ENCODE data around the gene ZCCHC7. TPM values are rescaled to one million over a fixed set of nuclear protein-coding genes. Genes with fewer than 3 reads are reported as not detected.
A peak's percentile ranks its signal among the peaks of the same experiment; 100 is the strongest.

The ZCCHC7 gene
- total and polyA plus RNA-seq, 4 experiments from 2014 or later, result 30.1 to 43.9 (median 38.8) TPM

DNA sequence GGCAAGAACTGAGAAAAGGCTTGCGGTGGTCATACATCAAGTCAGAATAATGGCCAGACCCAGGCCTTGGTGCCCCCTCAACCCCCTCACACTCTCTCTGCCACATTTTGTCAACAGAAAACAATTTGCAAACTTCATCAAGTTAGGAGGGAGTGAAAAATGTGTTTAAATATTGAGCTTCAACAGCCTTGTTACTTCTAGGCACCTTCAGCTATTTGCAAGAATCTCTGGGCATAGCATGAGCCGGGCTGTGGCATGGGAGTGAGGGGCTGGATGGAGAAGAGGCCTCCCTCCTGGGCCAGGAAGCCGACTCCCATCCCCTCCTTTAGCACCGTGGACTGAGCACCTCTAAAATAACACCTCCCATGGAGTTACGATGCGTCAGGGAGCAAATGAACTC, 249.9 kb downstream of the ZCCHC7 start:
- Histone ChIP-seq H3K4me1 (ENCODE audit: insufficient read depth, low read length) (no peaks in the 10 kb centered on the region), H3K4me3 (ENCODE audit: low read length in 2 of 2) (no peak overlapping the region), H3K9me3 (ENCODE audit: control insufficient read depth in 1 of 2, low read length in 2 of 2) (no peaks in the 10 kb centered on the region), H3K27ac (ENCODE audit: low read depth, low read length) (no peak overlapping the region), H3K36me3 (ENCODE audit: insufficient read depth, low read length) (no peaks in the 10 kb centered on the region), H3K27me3 (ENCODE audit: insufficient read depth, low read length) (no peaks in the 10 kb centered on the region)
- Mint-ChIP-seq H3K36me3 (peaks cover 0 to 4% of the 10 kb centered on the region in 2 donors), H3K9me3 (no peaks in the 10 kb centered on the region), H3K27me3 (peaks cover 4 to 5% of the 10 kb centered on the region in 2 donors), H3K27ac (no peak overlapping the region), H3K4me3 (no peak overlapping the region), H3K4me1 (no peaks in the 10 kb centered on the region)
- intact Hi-C loops (cut with micrococcal nuclease), result no loop called here
- CTCF ChIA-PET (ENCODE audit: partially characterized antibody), result no interaction called here
- POLR2A ChIA-PET (ENCODE audit: partially characterized antibody), result no interaction called here
- DNase-seq, result no peak

- DNase-seq, result no peak
- Mint-ChIP-seq H3K9me3 (no peaks in the 10 kb centered on the region), H3K4me3 (no peak overlapping the region), H3K4me1 (no peaks in the 10 kb centered on the region), H3K36me3 (peaks cover 0 to 4% of the 10 kb centered on the region in 2 donors), H3K27me3 (peaks cover 5 to 6% of the 10 kb centered on the region in 2 donors), H3K27ac (no peak overlapping the region)
- Histone ChIP-seq H3K27ac (ENCODE audit: low read depth, low read length) (no peak overlapping the region), H3K36me3 (ENCODE audit: insufficient read depth, low read length) (no peaks in the 10 kb centered on the region), H3K4me1 (ENCODE audit: insufficient read depth, low read length) (no peaks in the 10 kb centered on the region), H3K4me3 (ENCODE audit: low read length in 2 of 2) (no peak overlapping the region), H3K27me3 (ENCODE audit: insufficient read depth, low read length) (no peaks in the 10 kb centered on the region), H3K9me3 (ENCODE audit: control insufficient read depth in 1 of 2, low read length in 2 of 2) (no peaks in the 10 kb centered on the region)
- intact Hi-C loops (cut with micrococcal nuclease), result no loop called here
- ChIA-PET CTCF (ENCODE audit: partially characterized antibody) (no interaction called here), POLR2A (ENCODE audit: partially characterized antibody) (no interaction called here)
These were observed 250.7 kb downstream of the ZCCHC7 start for GRCh38 chr9:37370968-37371563.

DNA sequence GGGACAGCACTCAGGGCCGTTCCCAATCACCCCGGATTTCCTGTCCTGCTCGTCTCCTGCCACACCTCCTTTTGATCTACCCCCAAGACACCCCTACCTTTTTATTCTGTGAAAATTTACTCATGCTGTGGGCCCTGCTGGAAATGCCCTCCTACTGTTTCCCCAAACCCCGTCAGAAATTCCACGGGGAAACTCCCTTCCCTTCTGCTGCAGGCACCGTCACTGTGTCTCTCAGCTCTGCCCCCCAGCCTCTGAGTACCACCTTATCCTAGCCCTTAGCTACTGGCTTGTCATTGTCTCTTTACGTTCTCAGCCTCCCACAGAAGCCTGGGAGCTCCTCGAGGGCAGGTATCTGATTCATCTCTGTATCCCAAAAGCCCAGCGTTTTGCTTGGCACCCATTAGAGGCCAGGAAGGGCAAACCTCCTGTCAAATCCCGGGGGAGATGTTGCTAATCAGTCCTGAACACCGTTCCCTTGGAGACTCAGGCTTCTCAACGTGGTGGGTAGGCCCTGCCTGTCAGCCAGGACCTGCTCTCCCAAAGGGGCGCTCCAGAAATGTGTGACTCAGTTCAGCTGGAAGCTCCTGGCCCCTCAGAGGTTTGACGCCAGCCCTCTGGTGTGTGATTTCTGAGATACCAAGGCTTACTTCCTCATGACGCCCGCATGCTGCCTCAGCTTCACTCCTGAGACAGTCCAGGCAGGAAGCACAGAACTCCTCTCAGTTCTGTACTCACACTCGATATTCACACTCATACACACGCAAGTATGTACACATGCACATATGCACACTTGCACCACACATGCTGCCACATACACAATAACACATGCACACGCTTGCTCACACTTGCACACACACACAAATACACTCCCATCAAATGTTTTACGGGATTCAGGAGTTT, 251.4 kb downstream of the ZCCHC7 start:
- no peaks in the 10 kb centered on the region for H3K4me1 ChIP-seq (ENCODE audit: insufficient read depth, low read length)
- H3K4me1 Mint-ChIP-seq, result no peaks in the 10 kb centered on the region
- POLR2A ChIA-PET (ENCODE audit: partially characterized antibody), result no interaction called here
- no peak for DNase-seq
- H3K9me3 Mint-ChIP-seq, result no peaks in the 10 kb centered on the region
- peak overlapping the region in 1 of 8 donors; percentile 27 for H3K4me3 Mint-ChIP-seq
- no peaks in the 10 kb centered on the region for H3K27me3 ChIP-seq (ENCODE audit: insufficient read depth, low read length)
- CTCF ChIA-PET (ENCODE audit: partially characterized antibody), result no interaction called here
- peak overlapping the region in 1 of 7 donors; percentile 33 for H3K27ac Mint-ChIP-seq
- H3K27ac ChIP-seq (ENCODE audit: low read depth, low read length), result no peak overlapping the region
- H3K9me3 ChIP-seq (ENCODE audit: control insufficient read depth in 1 of 2, low read length in 2 of 2), result no peaks in the 10 kb centered on the region
- intact Hi-C loops (cut with micrococcal nuclease), result no loop called here
- no peak overlapping the region for H3K4me3 ChIP-seq (ENCODE audit: low read length in 2 of 2)
- no peaks in the 10 kb centered on the region for H3K36me3 ChIP-seq (ENCODE audit: insufficient read depth, low read length)
- peaks cover 10 to 11% of the 10 kb centered on the region in 2 donors for H3K27me3 Mint-ChIP-seq
- H3K36me3 Mint-ChIP-seq, result peaks cover 0 to 4% of the 10 kb centered on the region in 2 donors

DNA sequence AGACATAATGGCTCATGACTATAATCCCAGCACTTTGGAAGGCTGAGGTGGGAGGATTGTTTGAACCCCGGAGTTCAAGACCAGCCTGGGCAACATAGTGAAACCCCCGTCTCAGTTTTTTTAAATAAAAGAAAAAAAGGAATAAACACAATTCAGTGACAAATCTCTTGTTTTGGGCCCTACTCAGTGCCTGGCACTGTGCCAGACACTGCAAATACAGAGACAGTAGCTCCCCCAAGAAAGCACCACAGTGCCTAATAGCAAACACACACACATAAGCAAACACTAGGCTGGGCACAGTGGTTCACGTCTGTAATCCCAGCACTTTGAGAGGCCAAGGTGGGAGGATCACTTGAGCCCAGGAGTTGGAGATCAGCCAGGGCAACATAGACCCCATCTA, 252.5 kb downstream of the ZCCHC7 start:
- Mint-ChIP-seq H3K4me3 (no peak overlapping the region), H3K27ac (no peak overlapping the region), H3K36me3 (peaks cover 0 to 7% of the 10 kb centered on the region in 2 donors), H3K9me3 (peaks cover 0 to 4% (median 0%) of the 10 kb centered on the region in 8 donors), H3K27me3 (peaks cover 12 to 15% of the 10 kb centered on the region in 2 donors), H3K4me1 (no peaks in the 10 kb centered on the region)
- Histone ChIP-seq H3K9me3 (ENCODE audit: control insufficient read depth in 1 of 2, low read length in 2 of 2) (no peaks in the 10 kb centered on the region), H3K36me3 (ENCODE audit: insufficient read depth, low read length) (no peaks in the 10 kb centered on the region), H3K27me3 (ENCODE audit: insufficient read depth, low read length) (no peaks in the 10 kb centered on the region), H3K27ac (ENCODE audit: low read depth, low read length) (no peak overlapping the region), H3K4me1 (ENCODE audit: insufficient read depth, low read length) (no peaks in the 10 kb centered on the region), H3K4me3 (ENCODE audit: low read length in 2 of 2) (no peak overlapping the region)
- DNase-seq, result no peak
- ChIA-PET POLR2A (ENCODE audit: partially characterized antibody) (no interaction called here), CTCF (ENCODE audit: partially characterized antibody) (interaction anchor here (1.1 kb wide), 1 partner anchor 13 kb away, joined by 3 read pairs; no protein-coding TSS in a partner anchor)
- intact Hi-C loops (cut with micrococcal nuclease), result no loop called here

- POLR2A ChIA-PET (ENCODE audit: partially characterized antibody), result no interaction called here
- CTCF ChIA-PET (ENCODE audit: partially characterized antibody), result interaction anchor here (1.0 to 1.1 kb wide), 2 partner anchors 13 to 17 kb away, joined by 3 read pairs; no protein-coding TSS in a partner anchor
- intact Hi-C loops (cut with micrococcal nuclease), result no loop called here
- H3K4me1 Mint-ChIP-seq, result no peaks in the 10 kb centered on the region
- H3K27ac Mint-ChIP-seq, result no peak overlapping the region
- no peaks in the 10 kb centered on the region for H3K4me1 ChIP-seq (ENCODE audit: insufficient read depth, low read length)
- no peak overlapping the region for H3K4me3 ChIP-seq (ENCODE audit: low read length in 2 of 2)
- H3K4me3 Mint-ChIP-seq, result no peak overlapping the region
- H3K27me3 Mint-ChIP-seq, result peaks cover 13 to 20% of the 10 kb centered on the region in 2 donors
- no peak overlapping the region for H3K27ac ChIP-seq (ENCODE audit: low read depth, low read length)
- no peaks in the 10 kb centered on the region for H3K27me3 ChIP-seq (ENCODE audit: insufficient read depth, low read length)
- H3K36me3 Mint-ChIP-seq, result peaks cover 0 to 7% of the 10 kb centered on the region in 2 donors
- H3K9me3 ChIP-seq (ENCODE audit: control insufficient read depth in 1 of 2, low read length in 2 of 2), result no peaks in the 10 kb centered on the region
- no peak for DNase-seq
- no peaks in the 10 kb centered on the region for H3K36me3 ChIP-seq (ENCODE audit: insufficient read depth, low read length)
- peaks cover 0 to 4% (median 0%) of the 10 kb centered on the region in 8 donors for H3K9me3 Mint-ChIP-seq
These were observed 253.2 kb downstream of the ZCCHC7 start for GRCh38 chr9:37373621-37374020.

DNA sequence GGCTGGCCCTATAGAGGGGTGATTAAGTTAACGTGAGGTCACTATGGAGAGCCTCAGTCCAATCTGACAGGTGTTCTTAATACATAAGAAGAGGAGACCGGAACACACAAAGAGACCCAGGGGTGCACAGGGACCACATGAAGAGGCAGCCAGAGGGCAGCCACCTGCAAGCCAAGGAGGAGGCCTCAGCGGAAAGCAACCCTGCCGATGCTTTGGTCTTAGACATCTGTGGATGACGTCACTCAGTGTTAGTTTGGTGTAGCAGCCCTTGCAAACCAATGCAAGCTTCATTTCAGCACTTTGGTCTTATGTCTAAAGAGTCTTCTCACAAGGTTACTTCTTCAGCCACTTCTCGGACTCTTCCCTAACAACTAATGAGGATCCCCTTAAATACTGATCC, 254.5 kb downstream of the ZCCHC7 start:
- intact Hi-C loops (cut with micrococcal nuclease), result no loop called here
- H3K36me3 ChIP-seq (ENCODE audit: insufficient read depth, low read length), result no peaks in the 10 kb centered on the region
- Mint-ChIP-seq H3K9me3 (peaks cover 0 to 4% (median 0%) of the 10 kb centered on the region in 8 donors), H3K27me3 (peaks cover 13 to 20% of the 10 kb centered on the region in 2 donors), H3K4me1 (no peaks in the 10 kb centered on the region), H3K4me3 (no peak overlapping the region), H3K36me3 (peaks cover 0 to 7% of the 10 kb centered on the region in 2 donors), H3K27ac (no peak overlapping the region)
- H3K9me3 ChIP-seq (ENCODE audit: control insufficient read depth in 1 of 2, low read length in 2 of 2), result no peaks in the 10 kb centered on the region
- H3K27ac ChIP-seq (ENCODE audit: low read depth, low read length), result no peak overlapping the region
- CTCF ChIA-PET (ENCODE audit: partially characterized antibody), result interaction anchor here (1.1 kb wide), 1 partner anchor 10 kb away, joined by 3 read pairs; no protein-coding TSS in a partner anchor
- no peaks in the 10 kb centered on the region for H3K4me1 ChIP-seq (ENCODE audit: insufficient read depth, low read length)
- DNase-seq, result no peak
- no peaks in the 10 kb centered on the region for H3K27me3 ChIP-seq (ENCODE audit: insufficient read depth, low read length)
- POLR2A ChIA-PET (ENCODE audit: partially characterized antibody), result no interaction called here
- no peak overlapping the region for H3K4me3 ChIP-seq (ENCODE audit: low read length in 2 of 2)

Measured in CD4-positive, alpha-beta memory T cell (primary cell).